Spleen (tissue), 11 donors: ENCODE data around the gene RAD54L2. TPM values are rescaled to one million over a fixed set of nuclear protein-coding genes. Genes with fewer than 3 reads are reported as not detected.
"Not testable (repeated sequence)": the region's sequence is repeated elsewhere in the genome, so short reads cannot be mapped to it uniquely, and the experiment has no call there.

ENCODE experiments used
- DNase-seq: peaks from one replicate; pipeline ENCODE4 v3.0.0-alpha.2; 2020
- H3K27ac ChIP-seq, 8 donors: fragments of 200-600 bp; sonication (generic) in 7 of 8; 1 replicate in 4 of 8; 2 replicates in 4 of 8; pipeline versions ENCODE4 v1.5.0 to v1.8.0; 2016 to 2021; ENCODE audit warnings: inconsistent platforms in 4 of 8, mild to moderate bottlenecking in 4 of 8, moderate library complexity in 1 of 8
- H3K27me3 ChIP-seq, 7 donors: fragments of 200-600 bp; sonication (generic) in 6 of 7; replicated peaks in 1 of 7; 1 replicate in 4 of 7; 2 replicates in 3 of 7; pipeline versions ENCODE4 v1.5.0 to v1.8.0; 2016 to 2021; ENCODE audit warnings: inconsistent platforms in 3 of 7, mild to moderate bottlenecking in 1 of 7
- H3K36me3 ChIP-seq, 6 donors: fragments of 200-600 bp; sonication (generic) in 5 of 6; 1 replicate in 4 of 6; 2 replicates in 2 of 6; pipeline versions ENCODE4 v1.5.0 to v1.8.0; 2016 to 2021; ENCODE audit warnings: inconsistent platforms in 2 of 6
- H3K4me1 ChIP-seq, 6 donors: fragments of 200-600 bp; sonication (generic) in 5 of 6; 1 replicate in 3 of 6; 2 replicates in 3 of 6; pipeline versions ENCODE4 v1.5.0 to v1.8.0; 2016 to 2021; ENCODE audit warnings: inconsistent platforms in 3 of 6
- H3K4me3 ChIP-seq, 8 donors: fragments of 200-600 bp; sonication (generic) in 7 of 8; 1 replicate in 4 of 8; 2 replicates in 4 of 8; pipeline versions ENCODE4 v1.5.0 to v1.8.0; 2016 to 2021; ENCODE audit warnings: inconsistent platforms in 4 of 8, mild to moderate bottlenecking in 4 of 8, moderate library complexity in 2 of 8
- H3K9me3 ChIP-seq, 8 donors: fragments of 200-600 bp; sonication (generic) in 7 of 8; 1 replicate in 4 of 8; 2 replicates in 4 of 8; pipeline versions ENCODE4 v1.5.0 to v1.8.0; 2016 to 2021; ENCODE audit warnings: inconsistent platforms in 4 of 8
- CTCF ChIP-seq, 11 experiments: fragments of 200-600 bp in 7 of 11; fragments of 450-650 bp in 4 of 11; sonication (generic) in 4 of 11; IDR thresholded peaks in 8 of 11; conservative IDR thresholded peaks in 3 of 11; 1 replicate in 7 of 11; 2 replicates in 4 of 11; pipeline versions ENCODE4 v1.4.0 to v1.8.0; 2016 to 2021; ENCODE audit warnings: antibody characterized with exemption in 11 of 11, inconsistent platforms in 4 of 11, mild to moderate bottlenecking in 1 of 11
- POLR2A ChIP-seq, 3 donors: fragments of 450-650 bp; IDR thresholded peaks; one replicate each; pipeline ENCODE4 v1.5.1; 2017; ENCODE audit warnings: antibody characterized with exemption in 3 of 3, mild to moderate bottlenecking in 1 of 3
- POLR2AphosphoS5 ChIP-seq, 3 donors: sonication (generic); formaldehyde crosslinking; IDR thresholded peaks; one replicate each; pipeline ENCODE4 v1.5.1; 2017; ENCODE audit warnings: antibody characterized with exemption in 3 of 3
- WGBS, 5 donors: extraction: QIAGEN DNeasy Blood & Tissue Kit in 3 of 5; methylation state at CpG; one replicate each; pipeline versions ENCODE4 v1.1.5 to v1.1.7; 2013 to 2018; 5-methylcytosine and 5-hydroxymethylcytosine counted together
- intact Hi-C: fragments of 100-400 bp; cut with DNase I; formaldehyde crosslinking; loops from one replicate; pipeline ENCODE4 v1.15.0; 2023; ENCODE audit warnings: low total_unique reads
- polyA plus RNA-seq, 3 donors: library from polyadenylated mRNA; stranded (reverse); fragments of 200-250 nt; gene quantifications; one replicate each; pipeline ENCODE4 v1.2.1, GENCODE V29; 2013
- total RNA-seq, 7 donors: library from RNA; depleted of rRNA in 3 of 7; stranded (reverse); fragments of >200 nt in 3 of 7; fragmentation: NEBNext Ultra II Directional in 4 of 7; extraction: Animal tissue kit (Norgen Biotek cat#: 25700) in 4 of 7; gene quantifications; one replicate each; pipeline versions ENCODE4 v1.1.0 to v1.2.1, GENCODE V29; 2016 to 2021
- donor health status: healthy with polysubstance abuse.
- donor health status: DM: no; HTN: no; CAD: no; lungs with moderate emphysema.
- donor health status: DM: no; HTN: no; CAD: no.
- donor health status: Bipolar disorder and iron deficiency.
- donor health status: healthy.
- donor health status: DM: no; HTN: no; CAD: no.
- donor health status: DM: yes; HTN: yes; CAD: no.

RAD54L2 gene
- total and polyA plus RNA-seq, 10 donors = 1.4 to 36.7 (median 30.6) TPM

- no peaks in the 10 kb centered on the region for H3K9me3 ChIP-seq
- WGBS, 5 donors = 77 to 100% (median 89%) methylated on average over 1 of the region's 1 CpG
- H3K4me1 ChIP-seq = no peaks in the 10 kb centered on the region
- no peak for TF ChIP-seq POLR2AphosphoS5 (IDR thresholded peaks at IDR 0.05)
- TF ChIP-seq CTCF (IDR thresholded peaks at IDR 0.05 in 8 of 11, conservative IDR thresholded peaks at IDR 0.05 in 3 of 11) = no peak
- no peak for TF ChIP-seq POLR2A (IDR thresholded peaks at IDR 0.05)
- H3K27ac ChIP-seq = no peak overlapping the region
- intact Hi-C loops = no loop called here
- H3K27me3 ChIP-seq = no peaks in the 10 kb centered on the region
- no peaks in the 10 kb centered on the region for H3K36me3 ChIP-seq
- DNase-seq = no peak
- no peak overlapping the region for H3K4me3 ChIP-seq
These were observed 27.5 kb upstream of the RAD54L2 start for GRCh38 chr3:51510996-51511395.

- H3K4me1 ChIP-seq = no peaks in the 10 kb centered on the region
- intact Hi-C loops = no loop called here
- H3K4me3 ChIP-seq = no peak overlapping the region
- H3K36me3 ChIP-seq = no peaks in the 10 kb centered on the region
- 77 to 85% (median 79%) methylated on average over 5 of the region's 5 CpGs for WGBS, 5 donors
- no peak for DNase-seq
- H3K27ac ChIP-seq = no peak overlapping the region
- TF ChIP-seq POLR2A (IDR thresholded peaks at IDR 0.05) = no peak
- no peak for TF ChIP-seq CTCF (IDR thresholded peaks at IDR 0.05 in 8 of 11, conservative IDR thresholded peaks at IDR 0.05 in 3 of 11)
- TF ChIP-seq POLR2AphosphoS5 (IDR thresholded peaks at IDR 0.05) = no peak
- H3K9me3 ChIP-seq = no peaks in the 10 kb centered on the region
- H3K27me3 ChIP-seq = no peaks in the 10 kb centered on the region
These were observed 24.3 kb upstream of the RAD54L2 start for GRCh38 chr3:51514210-51514609.

DNA sequence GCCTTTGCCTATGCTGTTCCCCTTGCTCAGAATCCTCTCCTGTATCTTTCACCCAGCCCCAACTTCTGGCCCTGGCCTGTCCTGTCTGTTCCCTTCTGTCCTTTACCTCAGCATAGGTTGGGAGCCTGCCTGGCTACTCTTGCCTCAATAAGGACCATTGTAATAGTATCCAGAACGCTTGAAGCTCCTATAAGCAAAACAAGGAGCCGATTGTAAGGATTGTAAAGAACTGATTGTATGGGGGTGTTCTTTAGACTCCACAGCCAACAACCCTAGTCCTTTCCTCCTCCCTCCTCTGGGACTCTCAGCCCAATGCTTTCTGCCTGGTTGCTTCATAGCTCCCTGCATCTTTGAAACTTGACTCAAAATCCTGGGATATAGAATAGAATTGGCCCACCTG lies 18.7 kb upstream of the RAD54L2 start:
- 85 to 95% (median 89%) methylated on average over 2 of the region's 2 CpGs for WGBS, 5 donors
- no peak overlapping the region for H3K27ac ChIP-seq
- H3K4me3 ChIP-seq = no peak overlapping the region
- H3K27me3 ChIP-seq = no peaks in the 10 kb centered on the region
- DNase-seq = peak; percentile 13
- intact Hi-C loops = no loop called here
- no peaks in the 10 kb centered on the region for H3K36me3 ChIP-seq
- no peaks in the 10 kb centered on the region for H3K9me3 ChIP-seq
- no peak for TF ChIP-seq POLR2AphosphoS5 (IDR thresholded peaks at IDR 0.05)
- no peak for TF ChIP-seq POLR2A (IDR thresholded peaks at IDR 0.05)
- no peak for TF ChIP-seq CTCF (IDR thresholded peaks at IDR 0.05 in 8 of 11, conservative IDR thresholded peaks at IDR 0.05 in 3 of 11)
- H3K4me1 ChIP-seq = peaks cover 0 to 14% (median 6%) of the 10 kb centered on the region in 6 donors

- H3K27me3 ChIP-seq, H3K4me3 ChIP-seq, intact Hi-C loops, H3K36me3 ChIP-seq, H3K9me3 ChIP-seq, H3K27ac ChIP-seq: not testable (repeated sequence)
- peaks cover 0 to 14% (median 6%) of the 10 kb centered on the region in 6 donors for H3K4me1 ChIP-seq
- peak; percentile 4 for DNase-seq
- WGBS, 5 donors = 76 to 91% (median 81%) methylated on average over 5 of the region's 5 CpGs
These were observed 17.4 kb upstream of the RAD54L2 start for GRCh38 chr3:51520906-51521730.
